ENCODE results near the gene PGP. TPM values are rescaled to one million over a fixed set of nuclear protein-coding genes. Genes with fewer than 3 reads are reported as not detected.

PGP gene
- total RNA-seq, 1 donor from 2014 or later: 15.7 TPM

DNA sequence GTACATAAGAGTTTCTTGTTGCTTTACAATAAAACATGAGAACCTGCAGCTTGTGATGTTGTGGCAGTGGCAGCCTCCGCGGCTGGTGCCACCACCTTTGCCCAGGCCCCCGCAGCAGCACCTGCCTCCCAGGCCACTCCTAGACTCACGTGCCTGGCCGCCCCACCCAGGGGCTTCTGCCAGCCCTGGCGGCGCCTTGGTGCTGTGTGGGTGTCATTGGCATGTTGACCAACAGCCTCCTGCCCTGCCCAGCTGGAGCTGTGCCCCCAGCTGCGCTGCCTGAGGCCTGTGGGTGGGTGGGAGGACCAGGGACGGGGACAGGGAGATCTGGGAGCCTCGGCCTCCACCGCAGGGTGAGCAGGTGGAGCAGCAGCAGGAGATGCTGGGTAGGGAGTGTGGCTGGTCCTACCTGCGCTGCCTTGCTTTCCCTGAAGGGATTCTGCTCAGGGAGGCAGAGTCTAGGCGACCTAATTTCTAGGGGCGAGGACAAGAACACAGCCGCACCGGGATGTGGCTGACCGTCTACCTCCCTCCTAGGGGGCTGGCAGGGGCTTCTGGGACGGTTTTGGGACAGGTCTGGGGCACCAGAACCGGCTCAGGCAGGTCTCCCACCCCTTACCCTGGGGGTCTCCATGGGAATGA, 21.2 kb upstream of the PGP start:
- Histone ChIP-seq H3K4me3 (ENCODE audit: low read depth, low read length) (no peak overlapping the region), H3K36me3 (ENCODE audit: control insufficient read depth, insufficient read depth, low read length) (peaks cover 3% of the 10 kb centered on the region), H3K27me3 (ENCODE audit: control insufficient read depth, insufficient read depth, low read length) (peaks cover 24% of the 10 kb centered on the region)
- TF ChIP-seq, protein P1, sequence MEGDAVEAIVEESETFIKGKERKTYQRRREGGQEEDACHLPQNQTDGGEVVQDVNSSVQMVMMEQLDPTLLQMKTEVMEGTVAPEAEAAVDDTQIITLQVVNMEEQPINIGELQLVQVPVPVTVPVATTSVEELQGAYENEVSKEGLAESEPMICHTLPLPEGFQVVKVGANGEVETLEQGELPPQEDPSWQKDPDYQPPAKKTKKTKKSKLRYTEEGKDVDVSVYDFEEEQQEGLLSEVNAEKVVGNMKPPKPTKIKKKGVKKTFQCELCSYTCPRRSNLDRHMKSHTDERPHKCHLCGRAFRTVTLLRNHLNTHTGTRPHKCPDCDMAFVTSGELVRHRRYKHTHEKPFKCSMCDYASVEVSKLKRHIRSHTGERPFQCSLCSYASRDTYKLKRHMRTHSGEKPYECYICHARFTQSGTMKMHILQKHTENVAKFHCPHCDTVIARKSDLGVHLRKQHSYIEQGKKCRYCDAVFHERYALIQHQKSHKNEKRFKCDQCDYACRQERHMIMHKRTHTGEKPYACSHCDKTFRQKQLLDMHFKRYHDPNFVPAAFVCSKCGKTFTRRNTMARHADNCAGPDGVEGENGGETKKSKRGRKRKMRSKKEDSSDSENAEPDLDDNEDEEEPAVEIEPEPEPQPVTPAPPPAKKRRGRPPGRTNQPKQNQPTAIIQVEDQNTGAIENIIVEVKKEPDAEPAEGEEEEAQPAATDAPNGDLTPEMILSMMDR (IDR thresholded peaks at IDR 0.05; ENCODE audit: insufficient read depth, low read length, poor library complexity, severe bottlenecking): no peak
- DNase-seq (ENCODE audit: low read depth): no peak

DNA sequence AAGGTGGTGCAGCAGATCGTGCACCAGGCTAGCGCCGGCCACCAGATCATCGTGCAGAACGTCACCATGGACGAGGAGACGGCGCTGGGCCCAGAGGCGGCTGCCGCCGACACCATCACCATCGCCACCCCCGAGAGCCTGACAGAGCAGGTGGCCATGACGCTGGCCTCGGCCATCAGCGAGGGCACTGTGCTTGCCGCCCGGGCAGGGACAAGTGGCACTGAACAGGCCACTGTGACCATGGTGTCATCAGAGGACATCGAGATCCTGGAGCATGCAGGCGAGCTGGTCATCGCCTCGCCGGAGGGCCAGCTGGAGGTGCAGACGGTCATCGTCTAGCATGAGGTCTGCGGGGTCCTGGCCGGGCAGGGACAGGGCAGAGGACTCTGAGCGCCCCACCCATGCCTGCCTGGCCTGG, 20.6 kb upstream of the PGP start:
- Histone ChIP-seq H3K36me3 (ENCODE audit: control insufficient read depth, insufficient read depth, low read length) (peaks cover 3% of the 10 kb centered on the region), H3K4me3 (ENCODE audit: low read depth, low read length) (no peak overlapping the region), H3K27me3 (ENCODE audit: control insufficient read depth, insufficient read depth, low read length) (peaks cover 24% of the 10 kb centered on the region)
- TF ChIP-seq, protein P1 (IDR thresholded peaks at IDR 0.05; ENCODE audit: insufficient read depth, low read length, poor library complexity, severe bottlenecking): no peak
- no peak for DNase-seq (ENCODE audit: low read depth)

DNA sequence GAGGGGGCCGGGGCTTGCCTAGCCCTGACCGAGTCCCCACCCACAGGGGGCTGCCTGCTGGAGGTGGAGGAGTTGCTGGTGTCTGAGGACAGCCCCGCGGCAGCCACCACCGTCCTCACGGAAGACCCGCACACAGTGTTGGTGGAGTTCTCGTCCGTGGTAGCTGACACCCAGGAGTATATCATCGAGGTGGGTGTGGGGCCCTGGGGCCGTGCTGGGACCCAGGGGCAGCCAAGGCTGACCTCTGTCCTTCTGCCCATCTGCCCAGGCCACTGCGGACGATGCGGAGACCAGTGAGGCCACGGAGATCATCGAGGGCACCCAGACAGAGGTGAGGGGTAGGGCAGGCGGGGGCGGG, 20.2 kb upstream of the PGP start:
- Histone ChIP-seq H3K36me3 (ENCODE audit: control insufficient read depth, insufficient read depth, low read length) (peaks cover 3% of the 10 kb centered on the region), H3K4me3 (ENCODE audit: low read depth, low read length) (no peak overlapping the region), H3K27me3 (ENCODE audit: control insufficient read depth, insufficient read depth, low read length) (peaks cover 24% of the 10 kb centered on the region)
- no peak for DNase-seq (ENCODE audit: low read depth)
- TF ChIP-seq, protein P1 (IDR thresholded peaks at IDR 0.05; ENCODE audit: insufficient read depth, low read length, poor library complexity, severe bottlenecking): no peak

DNA sequence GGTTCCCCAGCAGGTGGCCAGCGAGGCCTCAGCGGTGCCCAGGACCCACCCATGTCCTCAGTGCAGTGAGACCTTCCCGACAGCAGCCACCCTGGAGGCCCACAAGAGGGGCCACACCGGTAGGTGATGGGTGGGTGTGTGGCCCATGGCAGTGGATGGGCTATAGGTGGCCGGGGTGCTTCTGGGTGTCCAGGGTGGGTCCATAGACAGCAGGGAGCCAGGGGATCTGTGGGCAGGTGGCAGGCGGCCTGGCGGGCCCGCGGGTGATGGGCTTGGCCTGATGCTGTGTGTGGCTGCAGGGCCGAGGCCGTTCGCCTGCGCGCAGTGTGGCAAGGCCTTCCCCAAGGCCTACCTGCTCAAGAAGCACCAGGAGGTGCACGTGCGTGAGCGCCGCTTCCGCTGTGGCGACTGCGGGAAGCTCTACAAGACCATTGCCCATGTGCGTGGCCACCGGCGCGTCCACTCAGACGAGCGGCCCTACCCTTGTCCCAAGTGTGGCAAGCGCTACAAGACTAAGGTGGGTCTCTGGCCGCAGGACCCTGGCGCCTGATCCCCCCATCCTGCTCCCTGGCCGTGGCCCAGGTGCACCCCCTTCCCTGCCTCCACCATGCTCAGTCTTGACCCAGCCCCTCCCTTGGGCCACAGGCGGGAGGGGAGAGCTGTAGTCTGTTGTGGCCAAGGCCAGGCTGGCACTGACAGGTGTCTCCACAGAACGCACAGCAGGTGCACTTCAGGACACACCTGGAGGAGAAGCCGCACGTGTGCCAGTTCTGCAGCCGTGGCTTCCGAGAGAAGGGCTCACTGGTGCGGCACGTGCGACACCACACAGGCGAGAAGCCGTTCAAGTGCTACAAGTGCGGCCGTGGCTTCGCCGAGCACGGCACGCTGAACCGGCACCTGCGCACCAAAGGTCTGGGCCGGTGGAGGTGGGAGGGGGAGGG, 19.5 kb upstream of the PGP start:
- Histone ChIP-seq H3K4me3 (ENCODE audit: low read depth, low read length) (no peak overlapping the region), H3K27me3 (ENCODE audit: control insufficient read depth, insufficient read depth, low read length) (peaks cover 24% of the 10 kb centered on the region), H3K36me3 (ENCODE audit: control insufficient read depth, insufficient read depth, low read length) (peaks cover 3% of the 10 kb centered on the region)
- DNase-seq (ENCODE audit: low read depth): no peak
- TF ChIP-seq, protein P1 (IDR thresholded peaks at IDR 0.05; ENCODE audit: insufficient read depth, low read length, poor library complexity, severe bottlenecking): no peak

DNA sequence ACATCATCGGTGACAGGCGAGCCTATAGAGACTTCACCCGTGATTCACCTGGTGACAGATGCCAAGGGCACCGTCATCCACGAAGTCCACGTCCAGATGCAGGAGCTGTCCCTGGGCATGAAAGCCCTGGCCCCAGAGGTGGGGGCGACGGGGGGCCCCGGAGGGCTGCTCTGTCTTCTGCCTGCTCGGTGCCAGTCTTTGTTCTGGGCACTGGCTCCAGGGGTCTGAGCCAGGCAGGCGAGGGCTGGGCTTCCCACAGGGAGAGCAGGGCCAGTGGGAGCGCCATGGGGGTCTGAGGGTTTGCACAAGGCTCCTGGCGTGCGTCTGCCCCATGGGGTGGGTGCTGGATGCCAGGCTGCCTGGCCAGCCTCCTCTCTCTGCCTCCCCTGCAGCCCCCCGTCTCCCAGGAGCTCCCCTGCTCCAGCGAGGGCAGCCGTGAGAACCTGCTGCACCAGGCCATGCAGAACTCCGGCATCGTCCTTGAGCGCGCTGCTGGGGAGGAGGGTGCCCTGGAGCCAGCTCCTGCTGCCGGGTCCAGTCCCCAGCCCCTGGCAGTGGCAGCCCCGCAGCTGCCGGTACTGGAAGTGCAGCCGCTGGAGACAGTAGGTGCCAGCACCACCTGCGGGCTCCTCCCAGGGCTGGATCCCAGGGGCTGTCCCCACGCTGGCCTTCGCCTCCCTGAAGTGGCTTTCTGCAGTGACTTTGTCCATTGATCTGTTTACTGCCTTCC, 18.6 kb upstream of the PGP start:
- peaks cover 3% of the 10 kb centered on the region for H3K36me3 ChIP-seq (ENCODE audit: control insufficient read depth, insufficient read depth, low read length)
- H3K4me3 ChIP-seq (ENCODE audit: low read depth, low read length): no peak overlapping the region
- H3K27me3 ChIP-seq (ENCODE audit: control insufficient read depth, insufficient read depth, low read length): peaks cover 24% of the 10 kb centered on the region
- TF ChIP-seq, protein P1 (IDR thresholded peaks at IDR 0.05; ENCODE audit: insufficient read depth, low read length, poor library complexity, severe bottlenecking): no peak
- no peak for DNase-seq (ENCODE audit: low read depth)
